ENCODE measurements around the gene ZNF813.

Gene ZNF813

DNA sequence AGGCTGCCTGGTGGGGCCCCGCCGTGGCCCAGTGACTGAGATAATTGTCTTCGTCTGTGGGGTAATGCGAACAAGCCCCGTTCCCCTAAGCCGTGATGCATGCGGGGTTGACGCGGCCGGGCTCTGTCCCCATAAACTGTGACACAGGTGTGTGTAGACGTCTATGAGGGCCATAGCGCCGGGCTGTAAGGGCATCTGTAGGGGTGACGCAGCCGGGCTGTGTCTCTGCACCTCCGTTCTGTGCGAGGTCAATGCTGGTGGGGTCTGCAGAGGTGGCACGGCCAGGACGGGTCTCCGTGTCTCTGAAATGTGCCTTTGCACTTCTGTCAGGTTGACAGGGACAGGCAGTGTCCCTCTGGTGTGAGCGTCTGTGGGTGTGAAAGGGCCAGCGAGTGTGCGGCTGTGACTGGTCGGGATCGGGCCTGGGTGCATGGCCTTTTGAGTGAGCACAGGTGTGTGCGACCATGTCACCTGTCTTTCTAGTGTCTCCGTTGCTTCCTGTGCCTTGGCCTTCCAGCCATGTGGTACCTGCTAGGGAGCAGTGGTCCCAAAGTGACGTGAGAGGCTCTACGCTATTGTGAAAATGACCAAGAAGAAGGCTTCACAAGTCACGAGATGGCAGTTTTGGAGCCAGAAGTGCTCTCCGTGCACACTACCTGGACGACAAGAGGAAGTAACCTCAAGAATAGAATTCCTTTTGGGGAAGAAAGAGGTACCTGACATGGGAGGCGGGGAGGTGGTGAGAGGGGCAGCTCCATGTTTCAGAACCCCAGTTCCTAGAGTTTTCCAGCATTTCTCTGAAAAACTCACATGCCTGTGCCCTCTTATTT, 54.1 kb downstream of the ZNF813 start:
- no peak for DNase-seq

DNA sequence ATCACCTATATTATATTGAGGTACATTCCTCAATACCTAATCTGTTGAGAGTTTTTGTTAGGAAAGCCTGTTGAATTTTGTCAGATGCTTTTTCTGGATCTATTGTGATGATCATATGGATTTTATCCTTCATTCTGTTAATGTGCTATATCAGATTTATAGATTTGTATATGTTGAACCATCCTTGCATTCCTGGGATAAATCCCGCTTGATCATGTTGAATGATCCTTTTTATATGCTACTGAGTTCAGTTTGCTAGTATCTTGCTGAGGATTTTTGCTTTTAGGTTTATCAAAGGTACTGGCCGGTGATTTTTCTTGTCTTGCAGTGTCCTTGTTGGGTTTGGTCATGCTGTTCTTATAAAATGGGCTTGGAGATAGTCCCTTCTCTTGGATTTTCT, 58.4 kb downstream of the ZNF813 start:
- DNase-seq: no peak

DNA sequence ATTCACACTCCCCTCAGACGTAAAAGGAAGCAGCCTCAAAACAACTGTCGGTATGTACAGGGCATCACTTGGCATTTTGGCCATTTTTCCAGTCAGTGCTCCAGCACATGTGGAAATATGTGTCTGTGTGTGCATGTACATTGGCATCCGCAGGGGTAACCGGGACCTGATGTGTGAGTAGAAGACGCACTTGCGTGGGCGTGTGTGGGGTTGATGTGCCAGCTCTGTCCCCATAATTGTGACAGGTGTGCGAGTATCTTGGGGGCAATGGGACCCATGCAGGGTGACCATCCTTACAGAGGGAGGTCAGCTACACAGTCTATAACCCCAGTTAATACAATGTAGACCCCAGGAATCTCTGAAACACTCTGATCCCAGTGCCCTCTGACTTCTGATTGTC, 63.1 kb downstream of the ZNF813 start:
- no peak for DNase-seq

DNA sequence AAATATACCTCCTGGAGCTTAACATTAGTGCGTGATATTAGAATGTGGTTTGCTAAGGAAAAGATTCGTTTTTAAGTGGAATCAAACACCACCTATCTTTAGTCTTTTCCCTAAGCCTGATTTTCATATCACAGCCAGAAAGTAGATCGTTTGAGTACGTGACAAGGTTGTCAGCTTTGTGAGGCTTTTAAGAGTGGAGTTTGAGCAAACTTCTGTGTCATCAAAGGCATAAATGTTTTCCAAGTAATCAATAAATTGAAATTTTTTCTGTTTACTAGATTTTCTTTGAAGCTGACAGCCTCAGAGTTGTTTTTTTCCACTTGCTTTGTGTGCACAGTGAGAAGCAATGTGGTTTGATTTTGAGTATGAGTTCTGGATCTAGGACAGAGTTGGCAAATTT, 63.9 kb downstream of the ZNF813 start:
- no peak for DNase-seq

DNA sequence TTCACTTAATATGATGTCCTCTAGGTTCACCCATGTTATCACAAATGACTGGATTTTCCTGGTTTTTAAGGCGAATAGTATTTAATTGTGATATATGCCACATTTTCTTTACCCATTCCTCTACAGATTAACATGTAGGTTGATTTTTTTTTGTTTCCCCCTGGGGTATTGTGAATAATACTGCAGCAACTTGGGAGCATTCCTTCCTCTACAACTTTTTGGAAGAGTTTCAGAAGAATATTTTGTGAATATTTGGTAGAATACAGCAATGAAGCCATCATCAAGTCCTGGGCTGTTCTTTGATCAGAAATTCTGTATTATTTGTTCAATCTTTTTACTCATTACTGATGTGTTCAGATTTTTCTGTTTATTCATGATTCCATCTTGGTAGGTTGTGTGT, 64.8 kb downstream of the ZNF813 start:
- DNase-seq: no peak

DNA sequence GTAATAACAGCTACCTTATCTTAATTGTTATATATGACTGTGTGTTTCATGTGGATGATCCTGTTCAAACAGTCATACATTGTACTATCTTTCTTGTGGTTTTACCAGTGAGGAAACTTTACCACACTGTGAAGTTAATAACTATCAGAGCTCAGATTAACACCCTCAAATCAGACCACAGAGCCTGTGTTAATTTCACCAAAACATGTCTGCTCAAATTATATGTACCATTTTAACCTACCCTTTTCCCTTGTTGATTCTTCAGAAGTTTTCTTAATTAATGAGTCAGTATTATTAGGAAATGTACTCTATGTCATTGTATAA, 68.7 kb downstream of the ZNF813 start:
- no peak for DNase-seq

DNA sequence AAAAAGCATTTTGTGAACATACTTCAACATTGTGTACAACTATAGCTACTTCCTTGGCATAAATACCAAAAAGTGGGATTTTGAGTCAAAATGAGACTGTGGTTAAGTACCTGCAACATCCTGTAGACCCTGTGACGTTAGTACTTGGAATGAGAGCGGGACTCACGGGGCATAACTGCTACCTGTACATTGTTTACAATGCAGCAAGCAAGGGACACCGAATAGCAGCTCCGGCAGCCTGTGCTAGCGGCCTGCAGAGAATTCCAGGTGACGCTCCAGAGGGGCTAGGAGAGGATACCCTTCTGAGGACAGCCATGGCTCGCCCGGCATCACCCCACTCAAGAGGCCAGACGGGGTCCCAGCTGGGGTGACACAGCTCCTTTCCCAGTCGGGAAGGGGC, 69.6 kb downstream of the ZNF813 start:
- no peak for DNase-seq

DNA sequence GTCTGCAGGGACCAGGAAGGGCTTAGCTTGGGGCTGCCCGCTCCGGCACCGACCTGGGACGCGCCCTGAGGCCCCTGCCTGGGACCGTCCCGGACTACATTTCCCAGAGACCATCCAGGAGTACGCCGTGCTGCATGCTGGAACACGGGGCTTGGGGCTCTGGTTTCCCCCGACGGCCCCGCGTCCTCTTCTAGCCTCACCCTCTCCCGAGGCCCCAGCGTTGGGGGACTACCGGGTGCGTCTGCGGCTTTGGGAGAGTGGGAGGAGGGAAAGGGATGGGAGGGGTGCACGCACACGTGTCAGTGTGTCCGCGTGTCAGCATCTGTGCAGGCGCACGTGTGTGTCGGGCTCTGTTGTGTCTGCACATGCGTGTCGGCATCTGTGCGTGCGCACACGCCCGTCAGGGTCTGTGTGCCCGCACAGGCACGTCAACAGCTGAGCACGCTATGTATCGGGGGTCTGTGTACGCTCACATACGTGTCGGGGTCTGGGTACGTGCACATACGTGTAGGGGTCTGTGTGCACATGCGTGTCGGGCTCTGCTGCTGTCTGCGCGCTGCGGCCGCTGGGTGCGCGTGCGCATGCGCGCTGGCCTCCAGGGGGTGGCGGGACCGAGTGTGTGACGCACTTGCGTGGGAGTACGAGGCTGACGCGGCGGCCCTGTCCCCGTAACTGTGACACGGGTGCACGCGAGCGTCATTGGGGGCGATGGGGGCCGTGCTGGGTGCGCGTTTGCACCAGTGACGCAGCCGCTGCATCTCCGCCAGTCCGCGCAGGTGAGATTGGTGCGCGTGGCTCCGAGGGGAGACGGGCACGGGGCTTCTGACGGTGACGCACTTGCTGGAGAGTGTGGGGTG, 70.2 kb downstream of the ZNF813 start, which contains the start of gene ZNF331:
TSS of gene ZNF331 (plus strand) at position 625 of the 857 bp plus-strand sequence. CDS start 31,232 bp downstream, outside the sequence.
- no peak for DNase-seq

DNA sequence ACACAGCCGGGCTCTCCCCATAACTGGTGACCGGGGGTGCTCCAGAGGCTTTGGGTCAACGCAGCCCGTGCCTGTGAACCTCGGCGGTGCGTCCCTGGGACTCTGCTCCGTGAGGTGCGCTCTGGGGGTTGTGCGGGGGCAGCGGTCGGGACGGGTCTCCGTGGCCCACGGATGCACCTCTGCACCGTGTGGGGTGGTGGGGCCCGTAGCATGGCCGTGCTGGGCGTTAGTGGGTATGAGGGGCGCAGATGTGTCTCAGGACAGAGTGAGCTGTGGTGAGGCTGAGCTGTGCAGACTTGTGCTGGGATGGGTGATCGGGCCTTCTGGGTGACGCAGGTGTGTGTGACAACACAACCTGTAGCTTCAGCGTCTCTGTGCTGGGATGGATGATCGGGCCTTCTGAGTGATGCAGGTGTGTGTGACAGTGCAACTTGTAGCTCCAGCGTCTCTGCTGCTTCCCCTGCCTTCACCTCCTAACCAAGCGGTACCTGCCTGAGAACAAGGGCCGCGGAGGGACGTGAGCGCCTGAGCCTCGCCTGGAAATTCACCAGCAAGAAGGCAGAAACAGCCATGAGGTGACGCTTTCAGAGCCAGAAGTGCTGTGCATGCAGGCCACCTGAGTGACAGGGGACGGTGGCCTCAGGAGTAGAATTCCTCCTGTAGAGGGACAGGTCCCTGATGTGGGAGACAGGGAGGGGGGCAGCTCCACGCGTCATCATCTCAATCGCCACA, 71.0 kb downstream of the ZNF813 start:
- no peak for DNase-seq

DNA sequence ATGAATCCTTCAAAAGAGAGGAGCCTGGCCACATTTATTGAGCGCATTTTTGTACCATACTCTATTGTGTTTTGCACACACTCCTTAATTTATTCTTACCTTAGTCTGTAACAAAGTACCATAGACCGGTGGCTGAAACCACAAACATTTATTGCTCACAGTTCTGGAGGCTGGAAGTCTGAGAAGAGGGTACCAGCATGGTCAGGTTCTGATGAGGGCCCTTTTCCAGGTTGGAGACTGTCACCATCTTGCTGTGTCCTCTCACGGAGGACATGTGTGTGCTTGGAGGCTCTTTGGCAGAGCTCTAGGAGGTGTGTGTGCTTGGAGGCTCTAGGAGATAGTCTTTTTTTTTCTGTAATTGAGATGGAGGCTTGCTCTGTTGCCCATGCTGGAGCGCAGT, 72.6 kb downstream of the ZNF813 start:
- no peak for DNase-seq

DNA sequence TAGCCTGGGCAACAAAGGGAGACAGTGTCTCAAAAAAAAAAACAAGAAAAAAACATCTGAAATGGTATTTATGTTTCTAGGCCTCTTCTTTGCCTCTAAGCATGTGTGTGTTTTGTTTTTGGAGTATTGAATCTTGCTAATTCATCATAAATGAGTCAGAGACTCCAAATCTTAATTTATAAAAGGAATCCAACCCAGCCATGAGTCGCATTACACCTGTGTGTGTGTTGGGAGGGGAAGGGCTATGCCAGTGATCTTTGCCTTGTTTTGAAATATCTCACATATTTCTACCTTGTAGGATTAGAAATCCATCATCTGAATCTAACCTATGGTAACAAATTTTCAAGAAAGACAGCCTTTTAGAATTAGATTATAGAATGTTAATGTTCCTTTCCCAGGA, 74.4 kb downstream of the ZNF813 start:
- DNase-seq: no peak

DNA sequence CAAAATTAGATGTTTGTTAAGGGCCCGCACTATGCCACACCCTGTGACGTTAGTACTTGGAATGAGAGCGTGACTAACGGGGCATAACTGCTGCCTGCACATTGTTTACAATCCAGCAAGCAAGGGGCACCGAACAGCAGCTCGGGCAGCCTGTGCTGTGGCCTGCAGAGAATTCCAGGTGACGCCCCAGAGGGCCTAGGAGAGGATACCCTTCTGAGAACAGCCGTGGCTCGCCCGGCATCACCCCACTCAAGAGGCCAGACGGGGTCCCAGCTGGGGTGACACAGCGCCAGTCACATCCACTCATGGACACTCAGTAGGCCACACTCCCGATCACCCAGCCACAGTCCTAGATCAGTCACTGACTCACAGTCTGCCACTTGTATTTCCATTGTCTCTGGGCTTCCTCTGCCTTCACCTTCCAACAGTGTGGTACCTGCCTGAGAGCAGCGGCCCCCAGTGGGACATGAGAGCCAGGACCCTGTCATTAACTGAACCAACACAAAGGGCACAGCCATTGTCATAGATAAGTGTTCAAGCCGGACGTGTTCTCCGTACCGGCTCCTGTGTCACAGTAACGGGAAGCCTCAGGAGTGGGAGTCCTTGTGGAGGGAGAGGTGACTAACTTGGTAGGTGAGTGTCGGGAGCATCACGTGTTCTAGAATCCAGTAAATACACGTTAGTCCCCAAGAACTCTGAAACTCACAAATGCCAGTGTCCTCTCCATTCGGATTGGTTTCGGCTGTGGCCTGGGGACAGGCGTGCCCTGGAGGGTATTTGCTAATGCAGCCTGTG, 77.9 kb downstream of the ZNF813 start:
- DNase-seq: no peak
